HL-60 (cell line): ENCODE results near the gene DLGAP3.
"Not testable (repeated sequence)": the region's sequence is repeated elsewhere in the genome, so short reads cannot be mapped to it uniquely, and the experiment has no call there.

Source experiments
- GABPA ChIP-seq: IDR thresholded peaks from 2 replicates; pipeline ENCODE4 v1.6.1; 2012; ENCODE audit warnings: low read depth
- TF ChIP-seq, protein P1 (sequence below): IDR thresholded peaks from one replicate; pipeline ENCODE4 v1.5.1; 2011; ENCODE audit warnings: low read length, control low read depth, inconsistent platforms; ENCODE audit not compliant: insufficient read depth

DNA sequence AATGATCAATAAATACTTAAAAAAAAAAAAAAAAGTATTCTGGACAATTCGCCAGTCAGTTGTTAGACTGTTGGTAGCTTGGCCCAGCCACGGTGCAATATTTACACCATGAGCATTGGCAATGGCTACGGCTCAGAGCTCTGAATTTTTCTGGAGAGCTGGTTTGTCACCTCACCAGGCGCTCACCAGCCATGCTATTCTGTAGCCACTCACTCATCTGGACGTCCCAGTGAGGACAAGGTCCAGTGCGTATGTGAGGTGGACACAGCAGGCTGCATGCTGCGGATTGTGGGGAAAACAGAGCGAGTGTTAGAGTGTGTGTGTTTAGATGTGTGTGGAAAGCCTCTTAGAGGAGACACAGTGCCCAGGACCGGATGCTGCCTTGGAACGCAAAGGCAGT is 19.3 kb upstream of the DLGAP3 start:
- TF ChIP-seq, protein P1, sequence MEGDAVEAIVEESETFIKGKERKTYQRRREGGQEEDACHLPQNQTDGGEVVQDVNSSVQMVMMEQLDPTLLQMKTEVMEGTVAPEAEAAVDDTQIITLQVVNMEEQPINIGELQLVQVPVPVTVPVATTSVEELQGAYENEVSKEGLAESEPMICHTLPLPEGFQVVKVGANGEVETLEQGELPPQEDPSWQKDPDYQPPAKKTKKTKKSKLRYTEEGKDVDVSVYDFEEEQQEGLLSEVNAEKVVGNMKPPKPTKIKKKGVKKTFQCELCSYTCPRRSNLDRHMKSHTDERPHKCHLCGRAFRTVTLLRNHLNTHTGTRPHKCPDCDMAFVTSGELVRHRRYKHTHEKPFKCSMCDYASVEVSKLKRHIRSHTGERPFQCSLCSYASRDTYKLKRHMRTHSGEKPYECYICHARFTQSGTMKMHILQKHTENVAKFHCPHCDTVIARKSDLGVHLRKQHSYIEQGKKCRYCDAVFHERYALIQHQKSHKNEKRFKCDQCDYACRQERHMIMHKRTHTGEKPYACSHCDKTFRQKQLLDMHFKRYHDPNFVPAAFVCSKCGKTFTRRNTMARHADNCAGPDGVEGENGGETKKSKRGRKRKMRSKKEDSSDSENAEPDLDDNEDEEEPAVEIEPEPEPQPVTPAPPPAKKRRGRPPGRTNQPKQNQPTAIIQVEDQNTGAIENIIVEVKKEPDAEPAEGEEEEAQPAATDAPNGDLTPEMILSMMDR = not testable (repeated sequence)
- not testable (repeated sequence) for TF ChIP-seq GABPA
